ENCODE data around the gene MRPS27.

MRPS27 gene

GRCh38 chr5:72213482-72213881 lies 106.6 kb downstream of the MRPS27 start:
- peaks cover 2% of the 10 kb centered on the region for H3K27me3 Mint-ChIP-seq (ENCODE audit: low read depth, poor library complexity)
- no peak overlapping the region for H3K27ac Mint-ChIP-seq
- H3K9me3 Mint-ChIP-seq, result no peaks in the 10 kb centered on the region
- H3K36me3 Mint-ChIP-seq (ENCODE audit: low read depth), result peaks cover 19% of the 10 kb centered on the region
- TF ChIP-seq CTCF (IDR thresholded peaks at IDR 0.05), result no peak
- no peak for DNase-seq
- H3K4me1 Mint-ChIP-seq, result peaks cover 13% of the 10 kb centered on the region
- no peak overlapping the region for H3K4me3 Mint-ChIP-seq

GRCh38 chr5:72212171-72212570 lies 107.9 kb downstream of the MRPS27 start:
- peaks cover 14% of the 10 kb centered on the region for H3K36me3 Mint-ChIP-seq (ENCODE audit: low read depth)
- H3K4me3 Mint-ChIP-seq, result no peak overlapping the region
- TF ChIP-seq CTCF (IDR thresholded peaks at IDR 0.05), result no peak
- no peaks in the 10 kb centered on the region for H3K9me3 Mint-ChIP-seq
- H3K27me3 Mint-ChIP-seq (ENCODE audit: low read depth, poor library complexity), result peaks cover 2% of the 10 kb centered on the region
- peaks cover 13% of the 10 kb centered on the region for H3K4me1 Mint-ChIP-seq
- H3K27ac Mint-ChIP-seq, result peak overlapping the region; percentile 30
- DNase-seq, result no peak

GRCh38 chr5:72210888-72211678 lies 109.0 kb downstream of the MRPS27 start:
- no peak for TF ChIP-seq CTCF (IDR thresholded peaks at IDR 0.05)
- DNase-seq, result no peak
- Mint-ChIP-seq H3K27me3 (ENCODE audit: low read depth, poor library complexity) (peaks cover 2% of the 10 kb centered on the region), H3K27ac (peak overlapping the region; percentile 66), H3K9me3 (no peaks in the 10 kb centered on the region), H3K4me3 (no peak overlapping the region), H3K4me1 (peaks cover 13% of the 10 kb centered on the region), H3K36me3 (ENCODE audit: low read depth) (peaks cover 17% of the 10 kb centered on the region)

GRCh38 chr5:72209147-72210115 lies 110.6 kb downstream of the MRPS27 start:
- Mint-ChIP-seq H3K27me3 (ENCODE audit: low read depth, poor library complexity) (peaks cover 2% of the 10 kb centered on the region), H3K4me1 (peaks cover 13% of the 10 kb centered on the region), H3K4me3 (no peak overlapping the region), H3K9me3 (no peaks in the 10 kb centered on the region), H3K36me3 (ENCODE audit: low read depth) (peaks cover 33% of the 10 kb centered on the region), H3K27ac (peak overlapping the region; percentile 79)
- TF ChIP-seq CTCF (IDR thresholded peaks at IDR 0.05), result no peak
- DNase-seq, result no peak

GRCh38 chr5:72208324-72208926 lies 111.6 kb downstream of the MRPS27 start:
- DNase-seq, result no peak

More at GRCh38 chr5:72208324-72208926, 111.6 kb downstream of the MRPS27 start:
- H3K9me3 Mint-ChIP-seq, result no peaks in the 10 kb centered on the region
- H3K36me3 Mint-ChIP-seq (ENCODE audit: low read depth), result peaks cover 41% of the 10 kb centered on the region
- H3K4me1 Mint-ChIP-seq, result peaks cover 13% of the 10 kb centered on the region
- H3K4me3 Mint-ChIP-seq, result no peak overlapping the region
- peak overlapping the region; percentile 6 for H3K27ac Mint-ChIP-seq
- TF ChIP-seq CTCF (IDR thresholded peaks at IDR 0.05), result no peak
- peaks cover 2% of the 10 kb centered on the region for H3K27me3 Mint-ChIP-seq (ENCODE audit: low read depth, poor library complexity)

Data from nephron progenitor cell (in vitro differentiated cells).